ENCODE results near the gene NDUFAF8. TPM values are rescaled to one million over a fixed set of nuclear protein-coding genes. Genes with fewer than 3 reads are reported as not detected.

The NDUFAF8 gene
- total RNA-seq, 4 donors from 2014 or later = 22.3 to 35.4 (median 29.9) TPM; not detected in 1

DNA sequence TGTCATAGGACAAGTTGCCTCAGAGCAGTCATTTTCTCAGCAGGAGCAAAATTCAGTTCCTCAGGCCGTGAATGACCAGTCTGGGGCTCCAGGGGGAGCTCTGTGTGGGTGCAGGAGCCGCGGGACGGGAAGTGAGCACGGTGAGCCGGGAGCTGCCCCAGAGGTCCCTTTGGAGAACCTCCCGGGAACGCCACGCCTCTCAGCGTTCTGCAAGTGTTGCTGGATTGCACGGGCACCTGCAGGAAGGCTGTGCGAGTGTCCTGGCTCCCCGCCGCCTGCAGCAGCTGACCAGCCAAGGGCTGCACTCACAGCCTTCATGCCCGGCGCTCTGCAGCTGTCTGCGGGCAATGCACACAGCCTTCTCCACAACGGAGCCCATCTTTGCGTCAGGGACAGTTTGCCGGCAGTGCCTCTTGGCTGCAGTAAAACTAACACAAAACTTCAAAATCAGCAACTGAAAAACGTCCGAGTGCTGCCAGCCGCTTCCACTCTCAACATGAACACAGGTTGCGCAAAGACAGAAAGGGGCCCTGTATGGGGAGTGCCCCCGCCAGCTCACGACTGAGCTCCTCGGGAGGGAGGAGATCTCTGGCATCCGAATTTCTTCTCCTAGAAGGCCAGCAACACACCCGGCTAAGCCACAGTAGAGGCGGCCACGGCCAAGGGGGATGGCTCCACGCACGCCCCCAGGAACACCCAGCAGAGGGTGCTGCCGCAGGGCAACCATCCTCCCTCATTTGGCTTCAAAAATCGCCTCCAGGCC, 16.0 kb downstream of the NDUFAF8 start:
- in situ Hi-C loops (cut with MboI; ENCODE audit: low pct_ligation_motif_present in 1 of 4, low pct_unique_long_range_greater_than_20kb in 1 of 4, low sequenced_read_pairs in 3 of 4) = loop anchor here (10.0 to 25.0 kb wide), 3 partner anchors 220 to 357 kb away; no protein-coding TSS in a partner anchor
- TF ChIP-seq, protein P1, sequence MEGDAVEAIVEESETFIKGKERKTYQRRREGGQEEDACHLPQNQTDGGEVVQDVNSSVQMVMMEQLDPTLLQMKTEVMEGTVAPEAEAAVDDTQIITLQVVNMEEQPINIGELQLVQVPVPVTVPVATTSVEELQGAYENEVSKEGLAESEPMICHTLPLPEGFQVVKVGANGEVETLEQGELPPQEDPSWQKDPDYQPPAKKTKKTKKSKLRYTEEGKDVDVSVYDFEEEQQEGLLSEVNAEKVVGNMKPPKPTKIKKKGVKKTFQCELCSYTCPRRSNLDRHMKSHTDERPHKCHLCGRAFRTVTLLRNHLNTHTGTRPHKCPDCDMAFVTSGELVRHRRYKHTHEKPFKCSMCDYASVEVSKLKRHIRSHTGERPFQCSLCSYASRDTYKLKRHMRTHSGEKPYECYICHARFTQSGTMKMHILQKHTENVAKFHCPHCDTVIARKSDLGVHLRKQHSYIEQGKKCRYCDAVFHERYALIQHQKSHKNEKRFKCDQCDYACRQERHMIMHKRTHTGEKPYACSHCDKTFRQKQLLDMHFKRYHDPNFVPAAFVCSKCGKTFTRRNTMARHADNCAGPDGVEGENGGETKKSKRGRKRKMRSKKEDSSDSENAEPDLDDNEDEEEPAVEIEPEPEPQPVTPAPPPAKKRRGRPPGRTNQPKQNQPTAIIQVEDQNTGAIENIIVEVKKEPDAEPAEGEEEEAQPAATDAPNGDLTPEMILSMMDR (IDR thresholded peaks at IDR 0.05) = peak; percentile 42 to 73 (median 56)
- no peak for TF ChIP-seq POLR2A (IDR thresholded peaks at IDR 0.05)
- TF ChIP-seq POLR2AphosphoS5 (IDR thresholded peaks at IDR 0.05) = peak in 1 of 3 donors; percentile 18
- no peak for TF ChIP-seq EP300 (IDR thresholded peaks at IDR 0.05; ENCODE audit: low read depth)
- H3K4me3 ChIP-seq = no peak overlapping the region

DNA sequence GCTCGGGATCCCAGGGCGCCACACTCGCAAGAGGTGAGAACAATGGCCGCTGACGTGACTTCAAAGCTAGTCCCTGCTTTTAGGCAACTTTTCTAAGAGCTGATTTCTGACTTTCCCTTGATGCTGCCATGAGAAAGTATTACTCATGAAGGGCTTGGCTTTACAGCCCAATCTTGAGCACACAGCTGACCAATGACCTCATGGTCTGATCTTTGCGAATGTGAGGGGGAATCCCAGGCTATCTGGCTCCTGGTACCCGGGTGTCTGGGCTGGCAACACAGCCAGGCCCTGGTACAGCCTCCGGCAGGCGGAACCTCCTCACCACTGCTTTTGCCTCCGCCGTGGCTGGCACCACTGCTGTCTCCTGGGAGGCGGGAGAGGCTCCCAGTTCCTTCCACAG, 17.5 kb downstream of the NDUFAF8 start:
- no peak overlapping the region for H3K27ac ChIP-seq

More for the DNA sequence above, 16.0 kb downstream of the NDUFAF8 start:
- peak; percentile 87 for DNase-seq
- H3K4me1 ChIP-seq = peaks cover 15 to 54% (median 45%) of the 10 kb centered on the region in 4 donors
- no peaks in the 10 kb centered on the region for H3K27me3 ChIP-seq
- WGBS, 2 donors (ENCODE audit: low coverage in 1 of 2) = 31% methylated on average over 31 of the region's 35 CpGs; no CpG with 5 or more reads in 1 of the 2 donors
- H3K27ac ChIP-seq = peak overlapping the region; percentile 4 to 52 (median 40)
- peaks cover 0 to 13% (median 3%) of the 10 kb centered on the region in 4 donors for H3K36me3 ChIP-seq
- H3K9me3 ChIP-seq = no peaks in the 10 kb centered on the region
- intact Hi-C loops (cut with DNase I; ENCODE audit: low total_unique reads) = loop anchor here (5.0 to 10.0 kb wide), 3 partner anchors 227 to 347 kb away; no protein-coding TSS in a partner anchor

DNA sequence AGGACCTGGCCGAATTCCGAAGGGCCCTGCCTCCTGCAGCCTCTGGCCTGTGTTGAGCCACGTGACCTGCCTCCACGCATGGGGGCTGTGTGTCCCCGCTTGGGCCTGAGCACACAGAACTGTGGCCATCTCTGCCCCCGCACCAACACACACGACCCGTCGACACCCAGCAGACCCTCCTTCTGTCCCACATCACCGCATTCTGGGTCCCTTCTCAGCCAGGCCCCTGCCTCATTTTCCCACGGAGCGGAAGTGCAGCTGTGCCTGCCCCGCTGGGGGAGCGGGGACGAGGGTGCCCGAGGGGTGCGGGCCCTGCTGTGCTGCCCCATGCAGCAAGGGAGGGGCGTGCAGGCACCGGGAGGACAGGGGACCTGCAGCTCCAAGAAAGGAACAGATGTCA, 18.4 kb downstream of the NDUFAF8 start:
- 94 to 100% methylated on average over 2 to 19 of the region's 19 CpGs for WGBS, 2 donors (ENCODE audit: low coverage in 1 of 2)
- DNase-seq = no peak
- intact Hi-C loops (cut with DNase I; ENCODE audit: low total_unique reads) = loop anchor here (10.0 kb wide), 1 partner anchor 277 kb away; no protein-coding TSS in a partner anchor
- Histone ChIP-seq H3K4me3 (no peak overlapping the region), H3K4me1 (peaks cover 15 to 30% (median 24%) of the 10 kb centered on the region in 4 donors), H3K36me3 (peaks cover 0 to 18% (median 7%) of the 10 kb centered on the region in 4 donors), H3K27ac (no peak overlapping the region), H3K9me3 (no peaks in the 10 kb centered on the region), H3K27me3 (no peaks in the 10 kb centered on the region)
- in situ Hi-C loops (cut with MboI; ENCODE audit: low pct_ligation_motif_present in 1 of 4, low pct_unique_long_range_greater_than_20kb in 1 of 4, low sequenced_read_pairs in 3 of 4) = loop anchor here (10.0 to 25.0 kb wide), 3 partner anchors 217 to 355 kb away; no protein-coding TSS in a partner anchor
- no peak for TF ChIP-seq POLR2A (IDR thresholded peaks at IDR 0.05)
- TF ChIP-seq, protein P1 (IDR thresholded peaks at IDR 0.05) = no peak
- TF ChIP-seq POLR2AphosphoS5 (IDR thresholded peaks at IDR 0.05) = no peak
- no peak for TF ChIP-seq EP300 (IDR thresholded peaks at IDR 0.05; ENCODE audit: low read depth)

More for the DNA sequence above, 17.5 kb downstream of the NDUFAF8 start:
- TF ChIP-seq POLR2A (IDR thresholded peaks at IDR 0.05) = no peak
- TF ChIP-seq, protein P1 (IDR thresholded peaks at IDR 0.05) = no peak
- no peak for TF ChIP-seq POLR2AphosphoS5 (IDR thresholded peaks at IDR 0.05)
- no peak for TF ChIP-seq EP300 (IDR thresholded peaks at IDR 0.05; ENCODE audit: low read depth)
- peaks cover 15 to 39% (median 32%) of the 10 kb centered on the region in 4 donors for H3K4me1 ChIP-seq
- intact Hi-C loops (cut with DNase I; ENCODE audit: low total_unique reads) = loop anchor here (10.0 kb wide), 1 partner anchor 278 kb away; no protein-coding TSS in a partner anchor
- peaks cover 0 to 15% (median 7%) of the 10 kb centered on the region in 4 donors for H3K36me3 ChIP-seq
- H3K27me3 ChIP-seq = no peaks in the 10 kb centered on the region
- DNase-seq = no peak
- in situ Hi-C loops (cut with MboI; ENCODE audit: low pct_ligation_motif_present in 1 of 4, low pct_unique_long_range_greater_than_20kb in 1 of 4, low sequenced_read_pairs in 3 of 4) = loop anchor here (10.0 to 25.0 kb wide), 3 partner anchors 218 to 356 kb away; no protein-coding TSS in a partner anchor
- no peaks in the 10 kb centered on the region for H3K9me3 ChIP-seq
- WGBS, 2 donors (ENCODE audit: low coverage in 1 of 2) = 84% methylated on average over 9 of the region's 12 CpGs; no CpG with 5 or more reads in 1 of the 2 donors
- no peak overlapping the region for H3K4me3 ChIP-seq

DNA sequence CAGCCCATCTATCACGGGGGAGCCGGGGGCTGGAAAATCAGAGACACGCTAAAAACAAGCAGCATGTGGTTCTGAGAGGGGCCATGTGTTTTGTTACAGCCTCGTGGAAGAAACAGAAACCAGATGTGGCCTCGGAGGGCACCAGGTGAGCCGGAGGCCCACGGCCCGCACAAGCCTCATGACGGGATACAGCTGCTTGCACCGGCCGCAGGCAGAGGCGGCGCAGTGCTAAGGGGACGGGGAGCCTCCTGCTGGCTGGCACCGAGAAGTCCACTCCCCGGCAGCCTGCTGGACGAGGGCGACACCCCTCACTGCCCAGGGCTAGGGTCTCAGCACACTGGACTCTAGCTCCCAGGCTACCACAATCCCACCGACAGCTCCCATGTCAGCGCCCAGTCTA, 19.2 kb downstream of the NDUFAF8 start:
- Histone ChIP-seq H3K36me3 (peaks cover 0 to 18% (median 8%) of the 10 kb centered on the region in 4 donors), H3K4me1 (peaks cover 15 to 23% (median 16%) of the 10 kb centered on the region in 4 donors), H3K27me3 (no peaks in the 10 kb centered on the region), H3K4me3 (no peak overlapping the region), H3K9me3 (no peaks in the 10 kb centered on the region), H3K27ac (no peak overlapping the region)
- no peak for TF ChIP-seq EP300 (IDR thresholded peaks at IDR 0.05; ENCODE audit: low read depth)
- TF ChIP-seq, protein P1 (IDR thresholded peaks at IDR 0.05) = no peak
- TF ChIP-seq POLR2A (IDR thresholded peaks at IDR 0.05) = no peak
- no peak for TF ChIP-seq POLR2AphosphoS5 (IDR thresholded peaks at IDR 0.05)
- in situ Hi-C loops (cut with MboI; ENCODE audit: low pct_ligation_motif_present in 1 of 4, low pct_unique_long_range_greater_than_20kb in 1 of 4, low sequenced_read_pairs in 3 of 4) = loop anchor here (10.0 to 25.0 kb wide), 3 partner anchors 217 to 354 kb away; no protein-coding TSS in a partner anchor
- DNase-seq = no peak
- 88% methylated on average over 20 of the region's 20 CpGs; no CpG with 5 or more reads in 1 of the 2 donors for WGBS, 2 donors (ENCODE audit: low coverage in 1 of 2)
- intact Hi-C loops (cut with DNase I; ENCODE audit: low total_unique reads) = loop anchor here (10.0 kb wide), 1 partner anchor 277 kb away; no protein-coding TSS in a partner anchor

Data from transverse colon (tissue), 4 donors.